Epithelial cell of esophagus (primary cell): Measurements from ENCODE around the gene VGF.

Source experiments
- DNase-seq: peaks from one replicate; pipeline ENCODE4 v3.0.0; 2010; ENCODE audit warnings: low read depth
- H3K4me3 ChIP-seq: 2 replicates; pipeline ENCODE4 v1.5.1; 2011; ENCODE audit warnings: mild to moderate bottlenecking, low read length, control low read depth
- TF ChIP-seq, protein P1 (sequence below): IDR thresholded peaks from 2 replicates; pipeline ENCODE4 v1.5.1; 2011; ENCODE audit warnings: low read depth, mild to moderate bottlenecking, low read length, control low read depth, inconsistent platforms; ENCODE audit not compliant: insufficient read depth; ENCODE audit errors: missing control alignments

Gene VGF

GRCh38 chr7:101169110-101169837 is 3.9 kb upstream of the VGF start:
- TF ChIP-seq, protein P1, sequence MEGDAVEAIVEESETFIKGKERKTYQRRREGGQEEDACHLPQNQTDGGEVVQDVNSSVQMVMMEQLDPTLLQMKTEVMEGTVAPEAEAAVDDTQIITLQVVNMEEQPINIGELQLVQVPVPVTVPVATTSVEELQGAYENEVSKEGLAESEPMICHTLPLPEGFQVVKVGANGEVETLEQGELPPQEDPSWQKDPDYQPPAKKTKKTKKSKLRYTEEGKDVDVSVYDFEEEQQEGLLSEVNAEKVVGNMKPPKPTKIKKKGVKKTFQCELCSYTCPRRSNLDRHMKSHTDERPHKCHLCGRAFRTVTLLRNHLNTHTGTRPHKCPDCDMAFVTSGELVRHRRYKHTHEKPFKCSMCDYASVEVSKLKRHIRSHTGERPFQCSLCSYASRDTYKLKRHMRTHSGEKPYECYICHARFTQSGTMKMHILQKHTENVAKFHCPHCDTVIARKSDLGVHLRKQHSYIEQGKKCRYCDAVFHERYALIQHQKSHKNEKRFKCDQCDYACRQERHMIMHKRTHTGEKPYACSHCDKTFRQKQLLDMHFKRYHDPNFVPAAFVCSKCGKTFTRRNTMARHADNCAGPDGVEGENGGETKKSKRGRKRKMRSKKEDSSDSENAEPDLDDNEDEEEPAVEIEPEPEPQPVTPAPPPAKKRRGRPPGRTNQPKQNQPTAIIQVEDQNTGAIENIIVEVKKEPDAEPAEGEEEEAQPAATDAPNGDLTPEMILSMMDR: no peak
- H3K4me3 ChIP-seq: no peak overlapping the region
- no peak for DNase-seq

- no peak for DNase-seq
- TF ChIP-seq, protein P1: no peak
- no peak overlapping the region for H3K4me3 ChIP-seq
These were observed 3.2 kb upstream of the VGF start for GRCh38 chr7:101168412-101169049.

DNA sequence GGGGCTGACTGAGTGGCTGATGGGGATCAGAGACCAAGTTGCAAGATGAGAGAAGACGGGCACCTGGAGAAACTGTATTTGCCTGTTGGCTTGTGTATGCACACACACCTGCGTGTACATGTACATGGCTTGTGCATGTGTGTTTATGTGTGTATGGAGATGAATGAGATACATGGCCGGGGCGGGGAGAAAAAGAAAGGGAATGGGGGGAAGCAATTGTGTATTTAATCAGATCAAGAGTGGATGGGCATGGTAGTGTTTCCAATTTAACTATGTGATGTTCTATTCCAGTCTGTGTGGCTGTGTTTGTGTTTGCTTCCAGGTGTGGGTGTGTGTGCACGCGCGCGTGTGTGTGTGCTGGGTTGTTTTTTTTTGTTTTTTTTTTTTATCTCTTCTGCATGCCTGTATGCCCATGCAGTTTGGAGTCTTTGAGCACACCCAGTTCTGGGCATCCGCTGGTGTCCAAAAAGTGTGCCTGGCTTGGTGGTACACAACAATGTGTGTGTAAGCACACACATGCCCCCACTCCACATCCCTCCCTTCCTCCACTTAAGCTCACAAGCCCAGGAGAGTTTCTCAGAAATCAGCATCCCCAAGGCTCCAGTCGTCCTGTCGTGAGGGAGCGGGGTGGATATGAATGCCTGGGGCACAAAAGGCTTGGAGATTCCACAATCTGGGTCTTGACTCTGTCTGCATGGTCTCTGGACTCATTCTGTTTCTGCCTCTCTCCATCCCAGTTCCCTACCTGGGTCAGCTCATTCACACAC is 2.5 kb upstream of the VGF start:
- H3K4me3 ChIP-seq: no peak overlapping the region
- DNase-seq: no peak
- TF ChIP-seq, protein P1: no peak

DNA sequence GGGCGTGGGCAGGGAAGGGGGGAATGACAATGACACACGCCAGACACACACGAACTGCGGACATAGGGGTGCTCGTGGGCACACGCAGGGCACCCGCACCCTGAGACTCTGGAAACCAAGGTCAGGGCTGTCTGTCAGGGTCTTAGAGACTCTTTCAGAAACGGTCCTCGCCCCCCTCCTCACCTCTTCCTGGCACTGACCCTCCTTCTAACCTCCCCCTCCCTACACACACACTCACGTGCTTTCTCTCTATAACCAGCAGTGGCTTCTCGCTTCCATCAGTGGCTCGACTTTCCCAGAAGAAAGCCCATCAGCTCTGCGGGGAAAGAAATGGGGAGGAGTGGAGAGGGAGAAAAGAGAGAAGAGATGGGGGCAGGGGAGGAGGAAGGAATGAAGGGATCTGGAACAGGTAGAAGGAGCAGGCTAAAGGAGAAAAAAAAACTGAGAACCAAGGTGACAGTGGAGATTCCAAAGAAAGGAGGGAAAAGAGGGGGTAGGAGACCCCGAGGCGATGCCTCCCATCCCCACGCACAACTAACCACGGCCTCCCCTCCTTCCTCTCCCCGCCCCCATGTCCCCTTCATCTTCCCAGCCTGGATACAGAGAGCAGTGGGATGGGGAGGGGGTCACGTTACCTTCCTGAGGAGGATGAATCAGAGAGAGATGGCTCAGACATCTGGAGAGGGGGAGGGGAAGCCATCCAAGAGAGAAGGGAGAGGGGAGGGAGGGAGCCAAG is 1.7 kb upstream of the VGF start:
- DNase-seq: no peak
- TF ChIP-seq, protein P1: no peak

GRCh38 chr7:101166648-101166908 is 1.2 kb upstream of the VGF start:
- TF ChIP-seq, protein P1: no peak
- DNase-seq: no peak
- no peak overlapping the region for H3K4me3 ChIP-seq

More for the DNA sequence above, 1.7 kb upstream of the VGF start:
- no peak overlapping the region for H3K4me3 ChIP-seq

- peak overlapping the region; percentile 7 for H3K4me3 ChIP-seq
- DNase-seq: no peak
- TF ChIP-seq, protein P1: no peak
These were observed 734 bp upstream of the VGF start for GRCh38 chr7:101165958-101166647.
